Prostate gland (tissue), 2 donors: ENCODE results near the gene PARP11.

Source experiments
- CTCF ChIP-seq, 4 experiments: fragments of 200-600 bp in 2 of 4; fragments of 450-650 bp in 2 of 4; sonication (generic) in 2 of 4; IDR thresholded peaks; 1 replicate in 3 of 4; 2 replicates in 1 of 4; pipeline ENCODE4 v1.5.1; 2016 to 2019; ENCODE audit warnings: antibody characterized with exemption in 4 of 4, mild to moderate bottlenecking in 2 of 4, moderate library complexity in 2 of 4
- POLR2AphosphoS5 ChIP-seq: sonication (generic); formaldehyde crosslinking; IDR thresholded peaks from one replicate; pipeline ENCODE4 v1.6.1; 2017; ENCODE audit warnings: antibody characterized with exemption

DNA sequence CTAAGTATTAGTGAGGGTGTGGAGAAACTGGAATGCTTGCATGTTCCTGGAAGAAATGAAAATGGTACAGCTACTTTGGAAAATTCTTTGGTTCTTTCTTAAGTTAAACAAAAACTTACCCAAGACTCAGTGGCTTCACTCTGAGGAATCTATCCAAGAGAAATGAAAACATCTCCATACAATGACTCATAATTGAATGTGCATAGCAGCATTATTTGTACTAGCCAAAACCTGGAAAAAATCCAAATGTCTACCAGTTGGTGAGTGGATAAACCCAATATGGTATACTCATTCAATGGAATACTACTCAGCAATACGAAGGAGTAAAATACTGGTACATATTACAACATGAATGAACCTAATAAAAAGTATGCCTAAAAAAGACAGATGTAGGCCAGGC lies 102.3 kb downstream of the PARP11 start:
- no peak for TF ChIP-seq CTCF (IDR thresholded peaks at IDR 0.05)
- TF ChIP-seq POLR2AphosphoS5: no peak
